ENCODE data around the gene AFTPH. TPM values are rescaled to one million over a fixed set of nuclear protein-coding genes. Genes with fewer than 3 reads are reported as not detected.

Gene AFTPH
- total RNA-seq, 1 experiment from 2014 or later = 13.5 TPM

DNA sequence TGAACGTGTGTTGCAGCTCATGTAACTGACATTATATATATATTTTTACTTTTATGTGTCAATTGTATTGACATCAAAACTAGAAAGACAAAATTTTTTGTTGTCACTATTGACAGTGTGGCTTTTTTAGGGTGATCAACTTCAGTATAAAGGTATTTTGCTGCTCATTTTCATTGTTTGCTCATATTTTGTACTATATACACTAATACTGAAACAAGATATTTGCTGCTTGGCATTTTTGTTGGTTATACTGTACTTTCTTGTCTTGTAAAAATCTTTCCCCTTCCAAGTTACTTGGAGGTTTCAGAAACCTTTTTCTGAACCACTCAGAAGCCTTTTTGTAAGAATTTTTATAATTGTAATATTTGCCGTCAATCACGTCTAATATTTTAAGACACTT is 16.5 kb downstream of the AFTPH start:
- Histone ChIP-seq H4K91ac (ENCODE audit: insufficient read length, low read depth, low read length) (no peak overlapping the region), H2BK20ac (ENCODE audit: low read depth, low read length, poor library complexity, severe bottlenecking) (no peak overlapping the region), H3K14ac (ENCODE audit: insufficient read depth, low read length) (no peak overlapping the region), H3T11ph (ENCODE audit: low read length) (no peak overlapping the region), H3K4me2 (ENCODE audit: insufficient read depth, insufficient read length, low read length) (no peak overlapping the region), H3K56ac (ENCODE audit: insufficient read length, low read depth, low read length) (no peak overlapping the region), H4K5ac (ENCODE audit: insufficient read length, low read depth, low read length) (no peak overlapping the region), H4K8ac (replicated peaks; ENCODE audit: insufficient read length, low read depth, low read length) (no peak overlapping the region), H2BK15ac (ENCODE audit: low read depth, low read length) (no peak overlapping the region), H3K23me2 (ENCODE audit: insufficient read length, low read depth, low read length, poor library complexity, severe bottlenecking) (no peaks in the 10 kb centered on the region), H2BK5ac (ENCODE audit: insufficient read length, low read length) (no peak overlapping the region), H3K18ac (ENCODE audit: insufficient read length, low read depth, low read length) (no peak overlapping the region), H2BK12ac (ENCODE audit: insufficient read length, low read depth, low read length) (no peak overlapping the region), H3K4ac (ENCODE audit: low read depth, low read length) (no peak overlapping the region), H4K20me1 (ENCODE audit: control insufficient read depth, insufficient read depth, insufficient read length) (no peaks in the 10 kb centered on the region), H2AK5ac (ENCODE audit: insufficient read length, low read length) (no peak overlapping the region), H2BK120ac (ENCODE audit: low read depth, low read length, poor library complexity, severe bottlenecking) (no peak overlapping the region), H3K27me3 (ENCODE audit: insufficient read depth, low read length) (no peaks in the 10 kb centered on the region), H2AFZ (ENCODE audit: low read length) (no peak overlapping the region), H3K4me1 (ENCODE audit: insufficient read depth, low read length) (no peaks in the 10 kb centered on the region; the same call in 1 of the 2 replicates), H3K9ac (ENCODE audit: extremely low read depth, insufficient read length, low read length) (no peak overlapping the region), H3K79me1 (ENCODE audit: insufficient read depth, low read depth, low read length, poor library complexity, severe bottlenecking) (peaks cover 7% of the 10 kb centered on the region), H3K79me2 (ENCODE audit: insufficient read depth, low read length) (peaks cover 4% of the 10 kb centered on the region; the same call in 1 of the 2 replicates), H3K23ac (ENCODE audit: insufficient read length, low read depth, low read length) (no peak overlapping the region), H3K9me3 (ENCODE audit: control insufficient read depth, low read depth, low read length) (no peaks in the 10 kb centered on the region), H3K27ac (ENCODE audit: insufficient read length, low read depth, low read length) (no peak overlapping the region)
- Mint-ChIP-seq H3K27ac (no peak overlapping the region), H3K27me3 (ENCODE audit: low read depth) (no peaks in the 10 kb centered on the region; the same call in none of the 2 replicates), H3K36me3 (ENCODE audit: insufficient read depth in 1 of 3, low read depth in 3 of 3) (no peaks in the 10 kb centered on the region; a peak in 1 of 7 replicates), H3K9me3 (no peaks in the 10 kb centered on the region; a peak in 1 of 5 replicates), H3K4me1 (peaks cover 8 to 15% of the 10 kb centered on the region in 2 experiments), H3K4me3 (no peak overlapping the region)
- TF ChIP-seq, protein P1, sequence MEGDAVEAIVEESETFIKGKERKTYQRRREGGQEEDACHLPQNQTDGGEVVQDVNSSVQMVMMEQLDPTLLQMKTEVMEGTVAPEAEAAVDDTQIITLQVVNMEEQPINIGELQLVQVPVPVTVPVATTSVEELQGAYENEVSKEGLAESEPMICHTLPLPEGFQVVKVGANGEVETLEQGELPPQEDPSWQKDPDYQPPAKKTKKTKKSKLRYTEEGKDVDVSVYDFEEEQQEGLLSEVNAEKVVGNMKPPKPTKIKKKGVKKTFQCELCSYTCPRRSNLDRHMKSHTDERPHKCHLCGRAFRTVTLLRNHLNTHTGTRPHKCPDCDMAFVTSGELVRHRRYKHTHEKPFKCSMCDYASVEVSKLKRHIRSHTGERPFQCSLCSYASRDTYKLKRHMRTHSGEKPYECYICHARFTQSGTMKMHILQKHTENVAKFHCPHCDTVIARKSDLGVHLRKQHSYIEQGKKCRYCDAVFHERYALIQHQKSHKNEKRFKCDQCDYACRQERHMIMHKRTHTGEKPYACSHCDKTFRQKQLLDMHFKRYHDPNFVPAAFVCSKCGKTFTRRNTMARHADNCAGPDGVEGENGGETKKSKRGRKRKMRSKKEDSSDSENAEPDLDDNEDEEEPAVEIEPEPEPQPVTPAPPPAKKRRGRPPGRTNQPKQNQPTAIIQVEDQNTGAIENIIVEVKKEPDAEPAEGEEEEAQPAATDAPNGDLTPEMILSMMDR (conservative IDR thresholded peaks at IDR 0.05) = no peak
- no CpG with 5 or more reads among the region's 3 CpGs for WGBS (ENCODE audit: extremely low coverage, insufficient read length, low lambda C conversion rate)
- no peak for DNase-seq

Measured in H9 (cell line).